Peyer's patch (tissue), 4 donors: ENCODE data around the gene ZNF362. TPM values are rescaled to one million over a fixed set of nuclear protein-coding genes. Genes with fewer than 3 reads are reported as not detected.

Source experiments
- DNase-seq, 3 donors: peaks; one replicate each; pipeline ENCODE4 v3.0.0-alpha.2; 2017 to 2019
- H3K27ac ChIP-seq, 4 donors: fragments of 200-600 bp; sonication (generic); one replicate each; pipeline ENCODE4 v1.5.1; 2016 to 2019
- H3K27me3 ChIP-seq, 2 donors: fragments of 200-600 bp; sonication (generic); one replicate each; pipeline ENCODE4 v1.5.1; 2019
- H3K36me3 ChIP-seq, 3 donors: fragments of 200-600 bp; sonication (generic); one replicate each; pipeline ENCODE4 v1.5.1; 2016 to 2019
- H3K4me1 ChIP-seq, 4 donors: fragments of 200-600 bp; sonication (generic); one replicate each; pipeline ENCODE4 v1.5.1; 2016 to 2019
- H3K4me3 ChIP-seq, 4 donors: fragments of 200-600 bp; sonication (generic); 1 replicate in 3 of 4; 2 replicates in 1 of 4; pipeline ENCODE4 v1.5.1; 2016 to 2019; ENCODE audit warnings: mild to moderate bottlenecking in 1 of 4
- H3K9me3 ChIP-seq, 4 donors: fragments of 200-600 bp; sonication (generic); one replicate each; pipeline ENCODE4 v1.5.1; 2016 to 2019; ENCODE audit warnings: mild to moderate bottlenecking in 1 of 4
- CTCF ChIP-seq, 6 experiments: fragments of 450-650 bp in 4 of 6; fragments of 200-600 bp in 2 of 6; sonication (generic) in 1 of 6; IDR thresholded peaks; one replicate each; pipeline ENCODE4 v1.5.1; 2017 to 2019; ENCODE audit warnings: antibody characterized with exemption in 6 of 6, mild to moderate bottlenecking in 3 of 6, moderate library complexity in 1 of 6
- POLR2A ChIP-seq, 2 donors: fragments of 450-650 bp; IDR thresholded peaks; one replicate each; pipeline ENCODE4 v1.5.1; 2017; ENCODE audit warnings: antibody characterized with exemption in 2 of 2, mild to moderate bottlenecking in 2 of 2, moderate library complexity in 2 of 2
- total RNA-seq, 4 donors: library from RNA; depleted of rRNA; stranded (reverse); fragments of >200 nt; gene quantifications; one replicate each; pipeline ENCODE4 v1.1.0, GENCODE V29; 2016

Gene ZNF362
- total RNA-seq, 4 donors from 2014 or later: 5.9 to 28.9 (median 8.8) TPM

- Histone ChIP-seq H3K9me3 (no peaks in the 10 kb centered on the region), H3K36me3 (peaks cover 0 to 42% (median 4%) of the 10 kb centered on the region in 3 donors), H3K27me3 (no peaks in the 10 kb centered on the region), H3K27ac (no peak overlapping the region), H3K4me1 (no peaks in the 10 kb centered on the region), H3K4me3 (no peak overlapping the region)
- peak in 1 of 3 donors; percentile 30 for DNase-seq
- TF ChIP-seq CTCF (IDR thresholded peaks at IDR 0.05) (no peak), POLR2A (IDR thresholded peaks at IDR 0.05) (no peak)
These were observed 64.9 kb downstream of the ZNF362 start for GRCh38 chr1:33321178-33321577.

- no peaks in the 10 kb centered on the region for H3K4me1 ChIP-seq
- no peaks in the 10 kb centered on the region for H3K9me3 ChIP-seq
- no peak overlapping the region for H3K27ac ChIP-seq
- no peak overlapping the region for H3K4me3 ChIP-seq
- TF ChIP-seq POLR2A (IDR thresholded peaks at IDR 0.05): no peak
- TF ChIP-seq CTCF (IDR thresholded peaks at IDR 0.05): no peak
- DNase-seq: no peak
- no peaks in the 10 kb centered on the region for H3K27me3 ChIP-seq
- peaks cover 0 to 51% (median 4%) of the 10 kb centered on the region in 3 donors for H3K36me3 ChIP-seq
These were observed 65.8 kb downstream of the ZNF362 start for GRCh38 chr1:33322109-33322508.

GRCh38 chr1:33322870-33323585 is 66.7 kb downstream of the ZNF362 start:
- Histone ChIP-seq H3K27me3 (no peaks in the 10 kb centered on the region), H3K9me3 (no peaks in the 10 kb centered on the region), H3K36me3 (peaks cover 0 to 61% (median 4%) of the 10 kb centered on the region in 3 donors), H3K4me1 (peaks cover 0 to 6% (median 0%) of the 10 kb centered on the region in 4 donors), H3K27ac (no peak overlapping the region), H3K4me3 (no peak overlapping the region)
- no peak for TF ChIP-seq POLR2A (IDR thresholded peaks at IDR 0.05)
- TF ChIP-seq CTCF (IDR thresholded peaks at IDR 0.05): no peak
- DNase-seq: no peak

- TF ChIP-seq POLR2A (IDR thresholded peaks at IDR 0.05) (no peak), CTCF (IDR thresholded peaks at IDR 0.05) (no peak)
- Histone ChIP-seq H3K4me1 (peaks cover 0 to 7% (median 0%) of the 10 kb centered on the region in 4 donors), H3K27ac (no peak overlapping the region), H3K36me3 (peaks cover 0 to 69% (median 4%) of the 10 kb centered on the region in 3 donors), H3K9me3 (no peaks in the 10 kb centered on the region), H3K4me3 (no peak overlapping the region), H3K27me3 (no peaks in the 10 kb centered on the region)
- DNase-seq: no peak
These were observed 67.6 kb downstream of the ZNF362 start for GRCh38 chr1:33323663-33324477.

- Histone ChIP-seq H3K36me3 (peaks cover 0 to 80% (median 4%) of the 10 kb centered on the region in 3 donors), H3K4me1 (peaks cover 0 to 7% (median 0%) of the 10 kb centered on the region in 4 donors), H3K4me3 (no peak overlapping the region), H3K9me3 (no peaks in the 10 kb centered on the region), H3K27ac (no peak overlapping the region), H3K27me3 (no peaks in the 10 kb centered on the region)
- no peak for TF ChIP-seq CTCF (IDR thresholded peaks at IDR 0.05)
- no peak for TF ChIP-seq POLR2A (IDR thresholded peaks at IDR 0.05)
- DNase-seq: no peak
These were observed 68.6 kb downstream of the ZNF362 start for GRCh38 chr1:33324677-33325575.
